Activated naive CD8-positive, alpha-beta T cell treated with anti-CD3 and anti-CD28 coated beads, Interleukin-2, amount 50 U/mL, for 24 hours (primary cell): ENCODE results near the gene SNAP91.
"Not testable (repeated sequence)": the region's sequence is repeated elsewhere in the genome, so short reads cannot be mapped to it uniquely, and the experiment has no call there.

Source experiments
- ATAC-seq: fragments of 150-1000 bp; cut with Tn5 transposase; one replicate; pipeline ENCODE4 v1.10.0; 2021
- DNase-seq: peaks from one replicate; pipeline ENCODE4 v3.0.0; 2021
- H3K27ac Mint-ChIP-seq: one replicate; pipeline ENCODE4 v1.8.0; 2021; ENCODE audit warnings: mild to moderate bottlenecking, mixed read lengths
- H3K27me3 Mint-ChIP-seq: one replicate; pipeline ENCODE4 v1.8.0; 2021; ENCODE audit warnings: mixed read lengths
- H3K36me3 Mint-ChIP-seq: one replicate; pipeline ENCODE4 v1.8.0; 2021; ENCODE audit warnings: low read depth, mixed read lengths
- H3K4me1 Mint-ChIP-seq: one replicate; pipeline ENCODE4 v1.8.0; 2021; ENCODE audit warnings: mixed read lengths
- H3K4me3 Mint-ChIP-seq: one replicate; pipeline ENCODE4 v1.8.0; 2021; ENCODE audit warnings: mild to moderate bottlenecking, moderate library complexity, mixed read lengths
- H3K9me3 Mint-ChIP-seq: one replicate; pipeline ENCODE4 v1.8.0; 2021; ENCODE audit warnings: mixed read lengths

Gene SNAP91

GRCh38 chr6:83708970-83709747 is at the start of gene SNAP91:
Gene SNAP91, minus strand, starts transcription at chr6:83709101. Its CDS starts 1,174 bp downstream, at chr6:83707927.
- H3K27ac Mint-ChIP-seq, result no peak within 1 kb of the TSS
- DNase-seq (no peak), ATAC-seq (no peak)
- H3K36me3 Mint-ChIP-seq, result peaks cover 4% of the 10 kb centered on the region
- peak within 1 kb of the TSS; percentile 38 for H3K4me3 Mint-ChIP-seq
- H3K9me3 Mint-ChIP-seq, result peaks cover 12% of the 10 kb centered on the region
- peaks cover 49% of the 10 kb centered on the region for H3K27me3 Mint-ChIP-seq
- no peaks in the 10 kb centered on the region for H3K4me1 Mint-ChIP-seq

- Mint-ChIP-seq H3K4me1 (no peaks in the 10 kb centered on the region), H3K4me3 (no peak overlapping the region), H3K9me3 (peaks cover 36% of the 10 kb centered on the region), H3K27me3 (no peaks in the 10 kb centered on the region), H3K27ac (no peak overlapping the region), H3K36me3 (no peaks in the 10 kb centered on the region)
- ATAC-seq (no peak), DNase-seq (no peak)
These were observed 49.6 kb upstream of the SNAP91 start for GRCh38 chr6:83758533-83758932.

GRCh38 chr6:83757021-83757420 is 48.1 kb upstream of the SNAP91 start:
- ATAC-seq (no peak), DNase-seq (no peak)
- Mint-ChIP-seq H3K4me3 (no peak overlapping the region), H3K36me3 (no peaks in the 10 kb centered on the region), H3K9me3 (peaks cover 36% of the 10 kb centered on the region), H3K4me1 (no peaks in the 10 kb centered on the region), H3K27ac (no peak overlapping the region), H3K27me3 (no peaks in the 10 kb centered on the region)

- Mint-ChIP-seq H3K36me3 (no peaks in the 10 kb centered on the region), H3K27me3 (no peaks in the 10 kb centered on the region), H3K9me3 (peaks cover 36% of the 10 kb centered on the region), H3K4me1 (no peaks in the 10 kb centered on the region), H3K4me3 (no peak overlapping the region), H3K27ac (no peak overlapping the region)
- DNase-seq, result no peak
- no peak for ATAC-seq
These were observed 47.7 kb upstream of the SNAP91 start for GRCh38 chr6:83756565-83756964.

GRCh38 chr6:83752375-83752774 is 43.5 kb upstream of the SNAP91 start:
- not testable (repeated sequence) for H3K27ac Mint-ChIP-seq, DNase-seq, H3K27me3 Mint-ChIP-seq, H3K4me3 Mint-ChIP-seq, ATAC-seq, H3K4me1 Mint-ChIP-seq, H3K36me3 Mint-ChIP-seq
- H3K9me3 Mint-ChIP-seq, result peaks cover 33% of the 10 kb centered on the region

- no peak overlapping the region for H3K27ac Mint-ChIP-seq
- ATAC-seq, result no peak
- no peaks in the 10 kb centered on the region for H3K36me3 Mint-ChIP-seq
- H3K27me3 Mint-ChIP-seq, result no peaks in the 10 kb centered on the region
- DNase-seq, result no peak
- peaks cover 5% of the 10 kb centered on the region for H3K9me3 Mint-ChIP-seq
- H3K4me3 Mint-ChIP-seq, result no peak overlapping the region
- H3K4me1 Mint-ChIP-seq, result no peaks in the 10 kb centered on the region
These were observed 32.2 kb upstream of the SNAP91 start for GRCh38 chr6:83741089-83741488.

GRCh38 chr6:83735461-83735860 is 26.6 kb upstream of the SNAP91 start:
- Mint-ChIP-seq H3K36me3 (no peaks in the 10 kb centered on the region), H3K4me3 (no peak overlapping the region), H3K9me3 (peaks cover 15% of the 10 kb centered on the region), H3K27ac (no peak overlapping the region), H3K4me1 (no peaks in the 10 kb centered on the region), H3K27me3 (no peaks in the 10 kb centered on the region)
- ATAC-seq, result no peak
- no peak for DNase-seq

- ATAC-seq (no peak), DNase-seq (no peak)
- Mint-ChIP-seq H3K4me3 (no peak overlapping the region), H3K27me3 (no peaks in the 10 kb centered on the region), H3K36me3 (no peaks in the 10 kb centered on the region), H3K27ac (no peak overlapping the region), H3K4me1 (no peaks in the 10 kb centered on the region), H3K9me3 (peaks cover 10% of the 10 kb centered on the region)
These were observed 21.0 kb upstream of the SNAP91 start for GRCh38 chr6:83729871-83730270.

GRCh38 chr6:83722876-83723275 is 14.0 kb upstream of the SNAP91 start:
- no peaks in the 10 kb centered on the region for H3K36me3 Mint-ChIP-seq
- H3K27ac Mint-ChIP-seq, result no peak overlapping the region
- H3K4me3 Mint-ChIP-seq, result no peak overlapping the region
- H3K27me3 Mint-ChIP-seq, result peaks cover 2% of the 10 kb centered on the region
- H3K9me3 Mint-ChIP-seq, result no peaks in the 10 kb centered on the region
- DNase-seq, result no peak
- H3K4me1 Mint-ChIP-seq, result no peaks in the 10 kb centered on the region
- no peak for ATAC-seq

- H3K4me3 Mint-ChIP-seq, result no peak overlapping the region
- peaks cover 2% of the 10 kb centered on the region for H3K27me3 Mint-ChIP-seq
- H3K9me3 Mint-ChIP-seq, result no peaks in the 10 kb centered on the region
- ATAC-seq (no peak), DNase-seq (no peak)
- no peaks in the 10 kb centered on the region for H3K4me1 Mint-ChIP-seq
- H3K27ac Mint-ChIP-seq, result no peak overlapping the region
- H3K36me3 Mint-ChIP-seq, result no peaks in the 10 kb centered on the region
These were observed 8.9 kb upstream of the SNAP91 start for GRCh38 chr6:83717809-83718208.

GRCh38 chr6:83711958-83712357 is 3.1 kb upstream of the SNAP91 start:
- DNase-seq (no peak), ATAC-seq (no peak)
- Mint-ChIP-seq H3K4me3 (no peak overlapping the region), H3K36me3 (peaks cover 4% of the 10 kb centered on the region), H3K27ac (no peak overlapping the region), H3K4me1 (no peaks in the 10 kb centered on the region), H3K9me3 (peaks cover 12% of the 10 kb centered on the region), H3K27me3 (peaks cover 38% of the 10 kb centered on the region)

- Mint-ChIP-seq H3K27ac (no peak overlapping the region), H3K9me3 (peaks cover 12% of the 10 kb centered on the region), H3K36me3 (peaks cover 4% of the 10 kb centered on the region), H3K4me1 (no peaks in the 10 kb centered on the region), H3K27me3 (peaks cover 49% of the 10 kb centered on the region), H3K4me3 (no peak overlapping the region)
- DNase-seq, result no peak
- no peak for ATAC-seq
These were observed 798 bp upstream of the SNAP91 start for GRCh38 chr6:83709748-83710050.

- Mint-ChIP-seq H3K9me3 (peaks cover 12% of the 10 kb centered on the region), H3K4me1 (no peaks in the 10 kb centered on the region), H3K27ac (no peak overlapping the region), H3K4me3 (no peak overlapping the region), H3K36me3 (peaks cover 4% of the 10 kb centered on the region), H3K27me3 (peaks cover 51% of the 10 kb centered on the region)
- no peak for DNase-seq
- no peak for ATAC-seq
These were observed 343 bp downstream of the SNAP91 start for GRCh38 chr6:83708546-83708969.

- ATAC-seq (peak; percentile 49), DNase-seq (no peak)
- Mint-ChIP-seq H3K27me3 (peaks cover 51% of the 10 kb centered on the region), H3K4me1 (no peaks in the 10 kb centered on the region), H3K36me3 (peaks cover 4% of the 10 kb centered on the region), H3K9me3 (peaks cover 12% of the 10 kb centered on the region), H3K27ac (no peak overlapping the region), H3K4me3 (no peak overlapping the region)
These were observed 914 bp downstream of the SNAP91 start for GRCh38 chr6:83707829-83708545.

- ATAC-seq (no peak), DNase-seq (no peak)
- Mint-ChIP-seq H3K27ac (no peak overlapping the region), H3K36me3 (no peaks in the 10 kb centered on the region), H3K4me3 (no peak overlapping the region), H3K9me3 (peaks cover 4% of the 10 kb centered on the region), H3K27me3 (peaks cover 27% of the 10 kb centered on the region), H3K4me1 (no peaks in the 10 kb centered on the region)
These were observed 6.2 kb downstream of the SNAP91 start for GRCh38 chr6:83702749-83703148.
